NOMO-1 treated with dmso at 0.1 percent for 144 hours (cell line): Measurements from ENCODE around the gene FNDC7.
"Not testable (repeated sequence)": the region's sequence is repeated elsewhere in the genome, so short reads cannot be mapped to it uniquely, and the experiment has no call there.

Experiments used
- DNase-seq: peaks from one replicate; lab custom pipeline; 2025; ENCODE audit not compliant: unreplicated experiment; lab: John Stamatoyannopoulos, UW

FNDC7 gene

GRCh38 chr1:108699375-108700332, 13.1 kb upstream of the FNDC7 start:
- DNase-seq, result peak; percentile 48

DNA sequence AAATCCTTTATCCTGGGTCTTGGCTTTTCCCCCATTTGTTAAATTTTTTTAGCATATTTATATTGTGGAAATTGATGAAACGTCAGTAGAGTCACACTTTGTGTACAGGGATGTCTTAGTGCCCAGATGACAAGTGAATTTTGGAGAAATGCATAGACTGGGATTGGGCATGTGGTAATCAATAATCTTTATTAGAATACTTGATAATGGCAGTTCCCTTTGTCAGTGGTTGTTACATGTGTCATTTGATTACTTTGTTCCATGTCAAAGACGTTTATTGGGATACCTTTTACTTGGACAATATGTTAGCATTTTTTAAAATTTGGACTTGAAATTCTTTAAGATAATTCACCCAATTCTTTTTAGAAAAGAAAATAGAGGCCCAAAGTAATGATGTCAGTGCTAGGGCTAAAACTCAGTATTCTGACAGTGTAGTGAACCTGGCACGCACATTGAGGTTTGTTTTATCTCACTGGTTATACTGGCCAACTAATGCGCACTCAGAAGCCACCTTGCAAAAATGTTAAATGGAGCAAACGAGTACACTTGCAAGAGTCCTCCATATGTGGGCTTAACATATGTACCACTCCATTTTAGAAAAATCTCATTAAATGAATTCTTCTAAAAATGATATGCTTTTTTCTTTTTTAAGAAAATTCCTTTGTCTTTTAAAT, 11.4 kb upstream of the FNDC7 start:
- no peak for DNase-seq

DNA sequence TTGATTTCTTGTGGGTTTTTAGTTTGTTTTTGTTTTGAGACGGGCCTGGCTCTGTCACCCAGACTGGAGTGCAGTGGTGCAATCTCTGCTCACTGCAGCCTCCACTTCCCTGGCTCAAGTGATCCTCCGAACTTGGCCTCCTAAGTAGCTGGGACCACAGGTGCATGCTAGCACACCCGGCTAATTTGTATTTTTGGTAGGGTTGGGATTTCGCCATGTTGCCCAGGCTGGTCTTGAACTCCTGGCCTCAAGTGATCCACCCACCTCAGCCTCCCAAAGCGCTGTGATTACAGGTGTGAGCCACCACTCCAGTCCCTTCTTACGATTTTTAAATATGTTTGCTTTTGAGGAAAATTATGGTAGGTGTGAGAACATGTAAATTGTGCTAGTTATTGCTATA, 10.6 kb upstream of the FNDC7 start:
- not testable (repeated sequence) for DNase-seq

DNA sequence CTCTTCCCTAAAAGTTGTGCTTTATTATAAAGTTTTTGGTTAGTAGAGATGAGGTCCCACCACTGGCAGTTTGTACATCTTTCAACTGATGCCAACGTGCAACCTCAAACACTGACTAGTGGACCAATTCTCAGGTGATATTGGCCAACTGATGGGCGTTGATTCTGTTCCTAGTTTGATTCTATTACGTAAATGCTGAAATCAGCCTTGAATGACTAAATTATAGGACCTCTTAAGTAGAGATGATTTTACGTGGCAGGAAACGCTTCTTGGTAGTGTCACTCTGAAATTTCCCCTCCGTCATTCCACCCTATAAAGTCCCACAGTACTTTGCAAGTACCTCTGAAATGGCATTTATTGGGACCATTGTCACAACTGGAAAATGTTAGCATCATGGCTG, 8.8 kb upstream of the FNDC7 start:
- DNase-seq, result no peak

DNA sequence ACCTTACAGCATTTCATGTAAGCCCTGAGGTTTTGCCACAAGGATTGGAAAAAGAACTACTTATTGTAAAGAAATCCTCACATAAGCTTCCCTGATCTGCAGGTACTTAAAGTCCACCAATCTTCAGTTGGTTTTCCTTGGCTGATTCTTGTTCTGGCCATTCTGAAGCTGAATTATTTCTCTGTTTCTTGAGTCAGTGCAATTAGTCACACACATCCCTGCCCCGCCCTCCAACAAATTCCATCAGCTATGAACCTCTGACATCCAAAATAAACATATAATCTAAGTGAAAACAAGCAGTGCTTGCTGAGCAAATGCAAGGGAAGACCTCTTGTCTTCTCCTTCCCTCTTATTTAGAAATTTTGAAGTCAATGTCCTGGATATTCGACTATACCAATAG, 8.2 kb upstream of the FNDC7 start:
- DNase-seq, result no peak

GRCh38 chr1:108706643-108707042, 6.1 kb upstream of the FNDC7 start:
- no peak for DNase-seq

DNA sequence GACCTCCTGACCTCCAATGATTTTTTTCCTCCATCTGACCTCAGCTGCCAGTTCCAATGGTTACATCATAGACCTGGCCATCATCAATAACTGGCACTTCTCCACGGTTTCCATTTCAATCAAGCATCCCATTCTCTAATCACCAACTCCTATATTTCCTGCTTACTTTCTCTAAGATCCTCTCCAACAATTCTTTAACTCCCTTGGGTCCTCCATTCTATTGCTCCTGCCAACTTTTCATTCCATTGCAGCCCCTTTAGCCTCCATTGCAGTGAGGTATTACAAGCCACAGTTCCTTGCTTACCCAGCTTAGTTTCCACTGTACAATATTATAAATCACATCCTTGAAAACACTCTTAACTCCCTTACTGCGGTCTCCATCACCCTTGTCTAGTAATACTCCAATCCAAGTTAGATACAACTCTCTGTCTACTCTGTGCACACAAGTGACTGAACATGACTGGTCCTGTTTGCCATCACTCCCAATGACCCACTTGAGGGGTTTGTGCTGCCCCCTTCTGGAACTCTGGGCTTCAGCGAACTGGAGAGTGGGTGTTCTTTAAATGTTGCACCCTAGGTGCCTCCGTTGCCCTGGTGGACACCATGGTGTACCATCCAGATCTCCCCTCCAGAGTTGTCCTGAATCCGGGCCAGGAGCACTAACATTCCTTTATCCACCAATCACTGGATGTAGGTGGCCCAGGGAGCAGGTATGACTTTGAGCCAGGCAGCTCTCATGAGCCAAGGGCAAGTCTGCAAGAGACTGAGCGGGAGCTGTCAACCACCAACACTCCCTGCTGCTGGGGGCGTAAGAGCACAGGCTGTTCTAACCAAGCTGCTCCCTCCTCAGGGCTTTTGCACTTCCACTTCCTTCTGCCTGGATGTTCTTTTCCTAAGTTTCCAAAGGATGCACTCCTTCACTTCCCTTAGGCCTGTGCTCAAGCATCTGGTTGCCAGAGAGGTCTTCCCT, 3.7 kb upstream of the FNDC7 start:
- DNase-seq, result no peak

DNA sequence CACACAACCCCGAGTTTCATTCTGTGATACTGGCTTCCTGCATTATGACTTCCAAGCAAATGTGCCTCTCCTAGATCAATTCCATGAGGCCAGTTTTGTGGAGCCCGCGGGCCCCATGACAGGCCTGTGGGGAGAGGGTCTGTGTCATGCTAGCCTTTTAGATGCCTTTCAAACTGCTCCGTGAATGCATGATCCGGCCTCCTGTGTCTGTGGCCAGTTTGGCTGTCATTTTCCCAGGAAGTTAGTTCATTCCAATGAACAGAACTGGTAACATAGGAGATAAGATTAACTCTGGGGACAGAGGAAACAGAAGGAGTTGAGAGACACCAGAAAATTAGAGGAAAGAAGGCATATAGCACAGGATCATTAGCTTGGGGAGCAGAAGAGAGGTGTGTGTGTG, 3.2 kb downstream of the FNDC7 start:
- no peak for DNase-seq

GRCh38 chr1:108716437-108717230, 3.9 kb downstream of the FNDC7 start:
- DNase-seq, result no peak

GRCh38 chr1:108717774-108718316, 5.1 kb downstream of the FNDC7 start:
- no peak for DNase-seq

DNA sequence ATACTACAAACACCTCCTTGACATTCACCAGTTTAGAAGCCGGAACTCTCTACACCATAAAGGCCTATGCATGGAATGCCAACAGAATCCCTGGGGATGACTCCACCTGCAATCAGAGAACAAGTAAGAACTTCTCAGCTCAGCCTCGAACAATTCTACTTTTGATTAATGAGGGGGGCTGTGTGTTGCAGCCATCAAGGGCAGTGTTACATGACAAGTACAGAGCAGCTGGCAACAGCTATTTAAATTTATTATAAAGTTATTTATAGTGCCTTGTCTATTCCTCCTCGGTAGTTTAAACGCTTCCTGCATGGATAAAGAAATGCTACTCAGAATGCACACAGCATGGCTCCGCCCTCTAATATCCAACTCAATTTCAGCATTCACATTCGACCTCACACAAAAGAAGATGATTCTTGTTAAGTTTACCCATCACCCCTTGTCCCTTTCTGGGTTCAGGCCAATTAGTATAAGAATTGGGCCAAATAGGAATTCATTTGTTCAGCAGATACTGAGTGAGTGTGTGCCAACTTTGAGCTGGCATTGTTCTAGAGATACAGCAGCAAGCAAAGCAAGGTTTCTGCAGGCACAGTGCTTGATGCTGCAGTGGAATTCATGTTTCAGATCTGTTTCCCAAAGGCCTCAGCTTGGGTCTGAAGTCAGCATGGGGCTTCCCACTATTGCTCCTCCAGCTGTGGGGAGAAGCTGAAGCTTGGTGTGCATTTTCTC, 6.4 kb downstream of the FNDC7 start:
- no peak for DNase-seq

GRCh38 chr1:108719656-108720435, 7.1 kb downstream of the FNDC7 start:
- DNase-seq, result no peak

DNA sequence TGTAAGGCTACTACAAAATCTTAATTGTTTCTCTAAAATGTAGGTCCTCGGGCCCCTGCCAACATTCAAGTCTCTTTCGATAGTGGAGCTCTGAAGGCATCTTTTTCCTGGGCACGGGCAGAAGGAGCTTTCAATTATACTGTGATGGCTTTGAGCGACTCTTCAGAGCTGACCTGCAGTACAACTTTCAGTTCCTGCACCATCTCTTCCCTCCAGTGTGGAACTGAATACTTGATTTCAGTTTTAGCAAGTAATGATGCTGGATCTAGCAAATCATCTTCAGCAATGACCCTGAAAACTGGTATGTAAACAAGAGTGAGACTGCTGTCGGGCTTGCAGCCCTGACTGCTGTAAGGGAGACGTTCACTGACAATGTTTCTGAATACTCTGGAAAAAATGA, 9.6 kb downstream of the FNDC7 start:
- no peak for DNase-seq

DNA sequence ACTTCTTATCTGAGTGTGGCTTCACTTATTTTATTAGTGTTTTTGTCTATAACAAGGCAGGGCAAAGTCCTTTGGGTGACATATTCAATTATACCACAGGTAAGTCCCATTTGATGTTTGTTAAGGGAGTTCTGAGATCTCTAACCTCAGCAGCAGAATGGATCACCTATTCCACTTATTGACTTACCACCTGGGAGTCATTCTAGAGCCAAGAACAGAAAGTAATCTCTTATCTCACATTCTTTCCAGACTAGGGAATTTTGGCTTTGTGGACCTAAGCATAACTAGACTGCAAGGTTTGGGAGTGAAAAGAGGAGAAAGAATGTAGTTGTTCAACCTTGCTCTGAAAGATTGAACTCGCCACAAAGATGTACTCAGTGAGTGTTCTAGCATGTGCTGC, 13.2 kb downstream of the FNDC7 start:
- DNase-seq, result no peak

- no peak for DNase-seq
Observed at GRCh38 chr1:108728327-108728923, 15.7 kb downstream of the FNDC7 start.

DNA sequence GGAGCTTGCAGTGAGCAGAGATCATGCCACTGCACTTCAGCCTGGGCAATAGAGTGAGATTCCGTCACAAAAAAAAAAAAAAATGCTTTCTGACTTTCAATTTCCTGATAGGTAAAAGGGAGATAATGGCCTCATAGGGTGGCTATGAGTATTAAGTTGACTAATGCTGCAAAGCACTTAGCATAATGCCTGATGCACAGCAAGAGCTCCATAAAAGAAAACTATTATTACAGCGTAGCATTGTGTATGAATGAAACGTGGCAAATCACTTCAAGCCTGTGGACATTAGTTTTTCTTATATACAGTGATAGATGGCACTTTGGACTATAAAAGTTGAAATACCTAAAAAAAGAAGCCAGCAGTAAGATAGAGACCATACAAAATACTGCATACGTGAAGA, 16.8 kb downstream of the FNDC7 start:
- DNase-seq, result no peak

DNA sequence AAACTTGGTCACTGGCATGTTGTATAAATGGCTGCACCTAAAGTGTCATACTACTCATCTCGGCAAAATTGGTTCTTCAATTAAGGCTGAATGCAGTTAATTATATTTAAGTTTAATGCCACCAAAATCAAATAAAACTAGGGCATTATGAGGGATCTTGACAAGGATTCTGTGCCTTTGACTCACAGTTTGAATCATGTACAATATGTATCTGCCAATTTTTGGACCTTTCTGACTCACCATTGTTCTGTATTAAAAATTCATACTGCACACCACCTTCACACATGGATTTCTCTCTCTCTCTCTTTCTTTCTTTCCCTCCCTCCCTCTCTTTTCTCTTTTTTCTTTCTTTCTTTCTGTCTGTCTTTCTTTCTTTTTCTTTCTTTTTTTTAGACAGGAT, 19.7 kb downstream of the FNDC7 start:
- DNase-seq, result no peak

DNA sequence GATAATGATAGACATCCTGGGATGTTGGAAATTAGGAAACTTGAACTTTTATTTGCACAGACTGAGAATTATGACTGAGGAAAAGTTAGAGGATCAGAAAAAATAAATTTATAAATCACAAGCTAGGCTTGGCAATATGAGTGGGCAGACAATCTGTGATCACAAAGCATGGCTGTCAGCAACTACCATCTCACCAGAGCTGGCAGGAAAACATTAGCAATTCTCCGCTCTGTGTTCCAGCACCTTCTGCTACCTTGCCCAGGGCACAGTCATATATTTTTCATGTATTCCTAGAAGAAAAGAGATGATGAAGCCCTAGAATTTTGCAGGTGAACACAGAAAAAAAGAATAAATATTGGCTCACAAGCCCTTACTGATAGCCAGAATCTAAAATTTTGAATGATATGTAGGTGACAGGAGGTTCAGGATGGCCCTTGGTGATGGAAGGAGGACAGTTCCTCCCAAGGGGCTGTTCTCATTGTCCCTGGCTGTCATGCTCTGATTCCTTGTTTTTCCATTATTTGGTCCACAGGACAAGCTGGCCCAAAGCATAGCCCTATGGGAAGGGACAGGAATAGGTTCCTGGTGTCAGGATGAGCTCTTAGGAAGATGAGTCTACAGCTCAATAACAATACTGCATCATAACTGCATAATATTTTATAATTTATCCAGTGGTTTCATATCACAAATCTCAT, 21.6 kb downstream of the FNDC7 start:
- no peak for DNase-seq
